Sigmoid colon (tissue), 4 donors: ENCODE data around the gene SLC19A1.

ENCODE experiments used
- EP300 ChIP-seq, 4 donors: sonication (generic); formaldehyde crosslinking; IDR thresholded peaks; one replicate each; pipeline ENCODE4 v1.6.1; 2017; ENCODE audit warnings: antibody characterized with exemption in 4 of 4
- POLR2A ChIP-seq, 2 donors: fragments of 450-650 bp; IDR thresholded peaks; one replicate each; pipeline ENCODE4 v1.6.1; 2016; ENCODE audit warnings: antibody characterized with exemption in 2 of 2, mild to moderate bottlenecking in 2 of 2, moderate library complexity in 2 of 2
- POLR2AphosphoS5 ChIP-seq, 4 donors: sonication (generic); formaldehyde crosslinking; IDR thresholded peaks; one replicate each; pipeline ENCODE4 v1.6.1; 2017; ENCODE audit warnings: antibody characterized with exemption in 4 of 4
- TF ChIP-seq, protein P1 (sequence below), 4 experiments: fragments of 450-650 bp in 3 of 4; fragments of 200-600 bp in 1 of 4; IDR thresholded peaks; one replicate each; pipeline ENCODE4 v1.5.1; 2016 to 2019; ENCODE audit warnings: antibody characterized with exemption in 4 of 4, mild to moderate bottlenecking in 3 of 4, moderate library complexity in 2 of 4

- no peak for TF ChIP-seq EP300 (IDR thresholded peaks at IDR 0.05)
- TF ChIP-seq, protein P1, sequence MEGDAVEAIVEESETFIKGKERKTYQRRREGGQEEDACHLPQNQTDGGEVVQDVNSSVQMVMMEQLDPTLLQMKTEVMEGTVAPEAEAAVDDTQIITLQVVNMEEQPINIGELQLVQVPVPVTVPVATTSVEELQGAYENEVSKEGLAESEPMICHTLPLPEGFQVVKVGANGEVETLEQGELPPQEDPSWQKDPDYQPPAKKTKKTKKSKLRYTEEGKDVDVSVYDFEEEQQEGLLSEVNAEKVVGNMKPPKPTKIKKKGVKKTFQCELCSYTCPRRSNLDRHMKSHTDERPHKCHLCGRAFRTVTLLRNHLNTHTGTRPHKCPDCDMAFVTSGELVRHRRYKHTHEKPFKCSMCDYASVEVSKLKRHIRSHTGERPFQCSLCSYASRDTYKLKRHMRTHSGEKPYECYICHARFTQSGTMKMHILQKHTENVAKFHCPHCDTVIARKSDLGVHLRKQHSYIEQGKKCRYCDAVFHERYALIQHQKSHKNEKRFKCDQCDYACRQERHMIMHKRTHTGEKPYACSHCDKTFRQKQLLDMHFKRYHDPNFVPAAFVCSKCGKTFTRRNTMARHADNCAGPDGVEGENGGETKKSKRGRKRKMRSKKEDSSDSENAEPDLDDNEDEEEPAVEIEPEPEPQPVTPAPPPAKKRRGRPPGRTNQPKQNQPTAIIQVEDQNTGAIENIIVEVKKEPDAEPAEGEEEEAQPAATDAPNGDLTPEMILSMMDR (IDR thresholded peaks at IDR 0.05) = no peak
- no peak for TF ChIP-seq POLR2AphosphoS5 (IDR thresholded peaks at IDR 0.05)
- no peak for TF ChIP-seq POLR2A (IDR thresholded peaks at IDR 0.05)
Observed at GRCh38 chr21:45542667-45543370, 579 bp upstream of the SLC19A1 start.
